Measurements from ENCODE around the gene AQP10. TPM values are rescaled to one million over a fixed set of nuclear protein-coding genes. Genes with fewer than 3 reads are reported as not detected.
"Not testable (repeated sequence)": the region's sequence is repeated elsewhere in the genome, so short reads cannot be mapped to it uniquely, and the experiment has no call there.

The AQP10 gene
- total RNA-seq (2021; fragmentation: NEBNext Ultra II Directional; extraction: Animal tissue kit (Norgen Biotek cat#: 25700)), result not detected
- long read RNA-seq, result 0 reads

GRCh38 chr1:154320882-154321608 lies at the start of gene AQP10:
TSS of gene AQP10 (plus strand) at chr1:154321093. CDS start at chr1:154321156, 63 bp downstream.
- no peak for TF ChIP-seq CTCF (IDR thresholded peaks at IDR 0.05)
- no peak within 1 kb of the TSS for H3K27ac Mint-ChIP-seq
- no peak for DNase-seq
- H3K4me1 Mint-ChIP-seq (ENCODE audit: low read depth), result peaks cover 7% of the 10 kb centered on the region
- no peak within 1 kb of the TSS for H3K4me3 Mint-ChIP-seq
- H3K9me3 Mint-ChIP-seq, result no peaks in the 10 kb centered on the region
- no peaks in the 10 kb centered on the region for H3K36me3 Mint-ChIP-seq (ENCODE audit: low read depth)
- H3K27me3 Mint-ChIP-seq (ENCODE audit: insufficient read depth), result peaks cover 25% of the 10 kb centered on the region

- Mint-ChIP-seq H3K4me1 (ENCODE audit: low read depth) (peaks cover 30% of the 10 kb centered on the region), H3K9me3 (no peaks in the 10 kb centered on the region), H3K27ac (peak within 1 kb of the TSS; percentile 96), H3K4me3 (peak within 1 kb of the TSS; percentile 99), H3K36me3 (ENCODE audit: low read depth) (peaks cover 26% of the 10 kb centered on the region), H3K27me3 (ENCODE audit: insufficient read depth) (peaks cover 2% of the 10 kb centered on the region; the same call in 1 of the 2 replicates)
- DNase-seq, result peak; percentile 97
- peak; percentile 84 for TF ChIP-seq CTCF (IDR thresholded peaks at IDR 0.05)
These were observed 48.5 kb upstream of the AQP10 start, which contains the start of gene HAX1 for GRCh38 chr1:154272217-154272998. TSS of gene HAX1 (plus strand) at chr1:154272629. CDS start at chr1:154272724, 95 bp downstream.

- Mint-ChIP-seq H3K4me3 (peak overlapping the region; percentile 99), H3K27me3 (ENCODE audit: insufficient read depth) (peaks cover 2% of the 10 kb centered on the region; the same call in 1 of the 2 replicates), H3K27ac (peak overlapping the region; percentile 96), H3K9me3 (no peaks in the 10 kb centered on the region), H3K4me1 (ENCODE audit: low read depth) (peaks cover 30% of the 10 kb centered on the region), H3K36me3 (ENCODE audit: low read depth) (peaks cover 26% of the 10 kb centered on the region)
- no peak for TF ChIP-seq CTCF (IDR thresholded peaks at IDR 0.05)
- no peak for DNase-seq
These were observed 47.8 kb upstream of the AQP10 start for GRCh38 chr1:154272999-154273563.

- Mint-ChIP-seq H3K4me3 (no peak overlapping the region), H3K4me1 (ENCODE audit: low read depth) (peaks cover 16% of the 10 kb centered on the region), H3K9me3 (no peaks in the 10 kb centered on the region), H3K27me3 (ENCODE audit: insufficient read depth) (peaks cover 2% of the 10 kb centered on the region; the same call in 1 of the 2 replicates), H3K27ac (no peak overlapping the region), H3K36me3 (ENCODE audit: low read depth) (peaks cover 17% of the 10 kb centered on the region)
- peak; percentile 62 for TF ChIP-seq CTCF (IDR thresholded peaks at IDR 0.05)
- DNase-seq, result no peak
These were observed 44.1 kb upstream of the AQP10 start for GRCh38 chr1:154276797-154277196.

GRCh38 chr1:154287591-154287990 lies 33.3 kb upstream of the AQP10 start:
- H3K36me3 Mint-ChIP-seq (ENCODE audit: low read depth); H3K27me3 Mint-ChIP-seq (ENCODE audit: insufficient read depth); H3K27ac Mint-ChIP-seq; DNase-seq; H3K4me3 Mint-ChIP-seq; H3K9me3 Mint-ChIP-seq: not testable (repeated sequence)
- H3K4me1 Mint-ChIP-seq (ENCODE audit: low read depth), result peaks cover 10% of the 10 kb centered on the region
